ENCODE measurements around the gene ACVR1.

Gene ACVR1

DNA sequence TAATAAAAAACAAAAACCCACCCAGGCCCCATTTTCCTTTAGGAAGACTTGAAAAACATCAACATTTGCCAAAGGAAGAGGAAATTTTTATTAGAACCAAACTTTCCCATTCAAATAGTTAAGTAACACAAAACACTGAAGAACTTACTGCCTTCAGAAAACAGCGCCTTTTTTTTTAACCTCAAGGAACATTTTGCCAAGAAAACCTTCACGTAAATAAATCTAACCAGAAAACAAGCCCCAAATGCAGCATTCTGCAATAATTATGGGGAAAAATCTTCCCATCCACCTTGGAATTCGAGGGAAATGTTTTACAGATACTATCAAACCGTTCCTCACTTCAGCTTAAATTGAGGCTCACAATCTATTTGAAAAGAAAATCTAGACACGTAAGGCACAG lies 56.4 kb downstream of the ACVR1 start:
- TF ChIP-seq, protein P1, sequence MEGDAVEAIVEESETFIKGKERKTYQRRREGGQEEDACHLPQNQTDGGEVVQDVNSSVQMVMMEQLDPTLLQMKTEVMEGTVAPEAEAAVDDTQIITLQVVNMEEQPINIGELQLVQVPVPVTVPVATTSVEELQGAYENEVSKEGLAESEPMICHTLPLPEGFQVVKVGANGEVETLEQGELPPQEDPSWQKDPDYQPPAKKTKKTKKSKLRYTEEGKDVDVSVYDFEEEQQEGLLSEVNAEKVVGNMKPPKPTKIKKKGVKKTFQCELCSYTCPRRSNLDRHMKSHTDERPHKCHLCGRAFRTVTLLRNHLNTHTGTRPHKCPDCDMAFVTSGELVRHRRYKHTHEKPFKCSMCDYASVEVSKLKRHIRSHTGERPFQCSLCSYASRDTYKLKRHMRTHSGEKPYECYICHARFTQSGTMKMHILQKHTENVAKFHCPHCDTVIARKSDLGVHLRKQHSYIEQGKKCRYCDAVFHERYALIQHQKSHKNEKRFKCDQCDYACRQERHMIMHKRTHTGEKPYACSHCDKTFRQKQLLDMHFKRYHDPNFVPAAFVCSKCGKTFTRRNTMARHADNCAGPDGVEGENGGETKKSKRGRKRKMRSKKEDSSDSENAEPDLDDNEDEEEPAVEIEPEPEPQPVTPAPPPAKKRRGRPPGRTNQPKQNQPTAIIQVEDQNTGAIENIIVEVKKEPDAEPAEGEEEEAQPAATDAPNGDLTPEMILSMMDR (IDR thresholded peaks at IDR 0.05; ENCODE audit: insufficient read depth, low read depth, low read length, missing control alignments), result no peak

DNA sequence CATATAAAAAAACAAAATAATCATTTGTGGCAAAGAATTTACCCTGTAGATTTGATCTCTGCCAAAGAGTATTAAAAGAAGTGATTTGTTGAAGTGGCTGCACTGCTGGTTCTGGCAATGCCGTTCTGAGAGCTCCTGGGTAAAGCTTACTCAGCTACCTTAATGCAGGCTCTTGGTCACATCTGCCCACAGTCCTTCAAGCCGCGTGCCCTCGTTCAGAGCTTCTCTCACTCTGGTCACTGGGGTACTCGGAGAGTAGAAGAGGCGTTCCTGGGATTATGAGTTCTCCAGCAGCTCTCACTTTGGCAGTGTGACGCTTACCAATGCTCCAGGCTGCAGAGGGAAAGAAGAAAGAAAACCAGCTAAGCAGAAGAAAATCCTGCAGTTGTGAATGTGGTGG lies 57.9 kb downstream of the ACVR1 start:
- TF ChIP-seq, protein P1 (IDR thresholded peaks at IDR 0.05; ENCODE audit: insufficient read depth, low read depth, low read length, missing control alignments), result no peak
- no peak overlapping the region for H3K4me3 ChIP-seq (ENCODE audit: low read depth, low read length)

More for the DNA sequence above, 56.4 kb downstream of the ACVR1 start:
- no peak for DNase-seq (ENCODE audit: low read depth)
- no peak overlapping the region for H3K4me3 ChIP-seq (ENCODE audit: low read depth, low read length)

GRCh38 chr2:157815421-157815820 lies 60.7 kb downstream of the ACVR1 start:
- no peak for DNase-seq (ENCODE audit: low read depth)
- H3K4me3 ChIP-seq (ENCODE audit: low read depth, low read length), result no peak overlapping the region
- TF ChIP-seq, protein P1 (IDR thresholded peaks at IDR 0.05; ENCODE audit: insufficient read depth, low read depth, low read length, missing control alignments), result no peak

More for the DNA sequence above, 57.9 kb downstream of the ACVR1 start:
- no peak for DNase-seq (ENCODE audit: low read depth)

- H3K4me3 ChIP-seq (ENCODE audit: low read depth, low read length), result no peak overlapping the region
- no peak for DNase-seq (ENCODE audit: low read depth)
- TF ChIP-seq, protein P1 (IDR thresholded peaks at IDR 0.05; ENCODE audit: insufficient read depth, low read depth, low read length, missing control alignments), result no peak
Measured at GRCh38 chr2:157813467-157813866, 62.7 kb downstream of the ACVR1 start.

GRCh38 chr2:157810037-157810436 lies 66.1 kb downstream of the ACVR1 start:
- TF ChIP-seq, protein P1 (IDR thresholded peaks at IDR 0.05; ENCODE audit: insufficient read depth, low read depth, low read length, missing control alignments), result no peak
- H3K4me3 ChIP-seq (ENCODE audit: low read depth, low read length), result no peak overlapping the region

DNA sequence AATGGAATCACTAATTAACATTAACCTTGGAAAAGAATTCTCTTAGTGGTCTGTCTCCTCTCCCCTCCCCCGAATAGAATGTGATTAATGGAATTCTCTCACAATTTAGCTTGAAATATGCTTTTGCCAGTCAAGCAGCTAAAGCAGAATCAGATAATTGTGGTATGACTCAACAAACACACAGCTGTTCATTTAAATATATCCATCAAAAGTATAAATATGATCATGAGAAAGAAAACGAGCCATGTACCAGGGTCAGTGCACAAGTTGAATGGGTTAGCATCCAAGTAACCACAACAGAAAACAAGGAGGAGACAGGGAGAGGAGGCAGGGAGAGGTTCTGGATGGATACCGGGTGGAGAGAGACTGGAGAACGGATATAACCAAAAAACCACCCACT lies 66.9 kb downstream of the ACVR1 start:
- no peak overlapping the region for H3K4me3 ChIP-seq (ENCODE audit: low read depth, low read length)
- no peak for DNase-seq (ENCODE audit: low read depth)
- TF ChIP-seq, protein P1 (IDR thresholded peaks at IDR 0.05; ENCODE audit: insufficient read depth, low read depth, low read length, missing control alignments), result no peak

More at GRCh38 chr2:157810037-157810436, 66.1 kb downstream of the ACVR1 start:
- DNase-seq (ENCODE audit: low read depth), result no peak

- no peak overlapping the region for H3K4me3 ChIP-seq (ENCODE audit: low read depth, low read length)
- no peak for DNase-seq (ENCODE audit: low read depth)
- TF ChIP-seq, protein P1 (IDR thresholded peaks at IDR 0.05; ENCODE audit: insufficient read depth, low read depth, low read length, missing control alignments), result no peak
Measured at GRCh38 chr2:157808421-157808820, 67.7 kb downstream of the ACVR1 start.

Measured in GM12865 (cell line).